Stimulated activated naive CD4-positive, alpha-beta T cell treated with Interleukin-2 at 50 U/mL for 16 hours (primary cell): ENCODE measurements around the gene MBNL1.

Source experiments
- DNase-seq: peaks from one replicate; lab custom pipeline; 2025; lab: John Stamatoyannopoulos, UW

The MBNL1 gene

GRCh38 chr3:152448091-152448490, 179.4 kb downstream of the MBNL1 start:
- DNase-seq = no peak

- no peak for DNase-seq
Measured at GRCh38 chr3:152452318-152452717, 183.6 kb downstream of the MBNL1 start.

- DNase-seq = no peak
Measured at GRCh38 chr3:152454076-152454875, 185.5 kb downstream of the MBNL1 start.

GRCh38 chr3:152455989-152456388, 187.3 kb downstream of the MBNL1 start:
- DNase-seq = no peak

GRCh38 chr3:152457500-152458375, 189.0 kb downstream of the MBNL1 start:
- no peak for DNase-seq

- peak; percentile 18 for DNase-seq
Measured at GRCh38 chr3:152458376-152459117, 189.8 kb downstream of the MBNL1 start.

GRCh38 chr3:152459118-152459515, 190.4 kb downstream of the MBNL1 start:
- DNase-seq = no peak

GRCh38 chr3:152459572-152459971, 190.8 kb downstream of the MBNL1 start:
- no peak for DNase-seq

- no peak for DNase-seq
Measured at GRCh38 chr3:152460936-152461335, 192.2 kb downstream of the MBNL1 start.

- DNase-seq = no peak
Measured at GRCh38 chr3:152461460-152461859, 192.7 kb downstream of the MBNL1 start.

GRCh38 chr3:152466784-152467183, 198.1 kb downstream of the MBNL1 start:
- no peak for DNase-seq

GRCh38 chr3:152469248-152470025, 200.7 kb downstream of the MBNL1 start:
- DNase-seq = no peak

- no peak for DNase-seq
Measured at GRCh38 chr3:152470095-152470494, 201.4 kb downstream of the MBNL1 start.

- DNase-seq = no peak
Measured at GRCh38 chr3:152470893-152471292, 202.2 kb downstream of the MBNL1 start.

GRCh38 chr3:152471814-152472671, 203.3 kb downstream of the MBNL1 start:
- DNase-seq = peak; percentile 56

- DNase-seq = no peak
Measured at GRCh38 chr3:152472672-152472954, 203.9 kb downstream of the MBNL1 start.

- no peak for DNase-seq
Measured at GRCh38 chr3:152474585-152474984, 205.9 kb downstream of the MBNL1 start.

GRCh38 chr3:152477422-152477821, 208.7 kb downstream of the MBNL1 start:
- no peak for DNase-seq

- no peak for DNase-seq
Measured at GRCh38 chr3:152480282-152480953, 211.7 kb downstream of the MBNL1 start.

GRCh38 chr3:152486364-152486763, 217.6 kb downstream of the MBNL1 start:
- no peak for DNase-seq
